ENCODE measurements around the gene MOB3B.

MOB3B gene

GRCh38 chr9:27344776-27345175 lies 184.8 kb downstream of the MOB3B start:
- DNase-seq: peak in 29 of 58 donors; percentile 21 to 87 (median 58)

DNA sequence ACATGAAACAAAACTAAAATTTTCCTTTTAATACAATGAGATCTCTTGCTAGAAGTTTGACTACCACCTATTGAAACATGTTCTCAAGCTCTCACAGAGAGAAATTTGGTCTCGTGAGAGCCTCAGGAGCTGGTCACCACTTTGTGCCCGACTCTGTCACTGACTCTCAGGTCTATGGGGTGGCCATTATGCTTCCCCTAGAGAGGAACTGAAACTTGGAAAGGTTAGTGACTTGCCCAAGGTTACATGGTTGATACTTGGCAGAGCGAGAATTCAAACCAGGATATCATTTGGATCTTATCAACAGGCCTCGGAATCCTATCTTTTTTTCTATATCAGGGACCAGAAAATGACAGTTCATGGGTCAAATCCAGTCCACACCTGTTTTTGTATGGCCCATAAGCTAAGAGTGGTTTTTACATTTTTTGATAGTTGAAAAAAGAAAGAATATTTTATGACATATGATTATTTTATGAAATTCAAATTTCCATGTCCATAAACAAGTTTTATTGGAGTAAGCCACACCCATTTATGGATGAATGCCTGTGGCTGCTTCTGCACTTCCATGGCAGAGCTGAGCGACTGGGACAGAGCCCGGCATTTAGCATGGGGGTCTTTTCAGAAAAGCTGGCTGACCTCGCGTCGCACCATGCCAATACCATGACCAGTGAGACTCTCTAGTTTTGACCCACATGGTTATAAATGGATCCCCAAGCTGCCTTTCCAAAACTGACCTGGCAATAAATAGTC lies 187.9 kb downstream of the MOB3B start:
- DNase-seq: no peak

GRCh38 chr9:27340961-27341511 lies 188.6 kb downstream of the MOB3B start:
- DNase-seq: peak in 4 of 58 donors; percentile 40 to 57 (median 52)

- DNase-seq: no peak
Measured at GRCh38 chr9:27340285-27340674, 189.3 kb downstream of the MOB3B start.

- peak in 9 of 58 donors; percentile 14 to 58 (median 26) for DNase-seq
Measured at GRCh38 chr9:27339661-27340284, 189.8 kb downstream of the MOB3B start.

DNA sequence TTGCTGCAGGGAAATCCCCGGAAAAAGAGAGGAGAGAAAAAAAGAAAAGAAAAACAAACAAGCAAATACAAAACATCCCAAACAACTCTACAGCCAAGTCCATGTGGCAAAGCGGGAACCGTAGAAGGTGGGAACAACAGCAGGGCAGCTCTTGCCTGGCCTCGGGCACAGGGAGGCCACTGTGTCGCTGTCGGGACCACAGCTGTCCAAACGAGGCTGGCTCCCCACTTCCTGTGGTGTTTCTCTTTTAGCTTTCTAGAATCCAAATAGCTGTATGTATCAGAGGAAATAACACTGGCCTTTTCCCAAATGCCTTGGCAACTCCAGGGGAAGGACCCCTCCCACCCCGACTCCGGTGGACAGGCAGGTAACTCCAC lies 191.1 kb downstream of the MOB3B start:
- peak in 12 of 58 donors; percentile 9 to 62 (median 31) for DNase-seq

GRCh38 chr9:27337833-27338526 lies 191.6 kb downstream of the MOB3B start:
- DNase-seq: peak in 11 of 58 donors; percentile 28 to 59 (median 35)

GRCh38 chr9:27337236-27337635 lies 192.4 kb downstream of the MOB3B start:
- no peak for DNase-seq

GRCh38 chr9:27336829-27337228 lies 192.8 kb downstream of the MOB3B start:
- DNase-seq: no peak

DNA sequence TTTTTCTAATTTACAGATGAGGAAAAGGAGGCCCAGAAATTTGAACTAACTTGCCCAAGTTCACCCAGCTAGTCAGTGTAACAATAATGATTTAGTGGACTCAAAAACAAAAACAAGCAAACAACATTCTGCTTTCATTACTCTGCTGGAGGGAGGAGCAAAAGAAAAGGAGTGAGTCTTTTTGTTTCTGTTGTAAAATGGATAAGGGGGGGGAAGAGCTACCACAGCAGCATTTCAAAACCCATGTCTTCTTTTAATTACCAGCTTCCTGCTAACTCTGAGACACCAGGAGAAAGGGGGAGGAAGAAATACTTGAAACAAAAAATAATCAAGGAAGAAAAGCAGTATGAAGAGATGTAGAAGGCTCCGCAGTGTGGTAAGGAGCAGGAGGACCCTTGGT lies 193.5 kb downstream of the MOB3B start:
- no peak for DNase-seq

DNA sequence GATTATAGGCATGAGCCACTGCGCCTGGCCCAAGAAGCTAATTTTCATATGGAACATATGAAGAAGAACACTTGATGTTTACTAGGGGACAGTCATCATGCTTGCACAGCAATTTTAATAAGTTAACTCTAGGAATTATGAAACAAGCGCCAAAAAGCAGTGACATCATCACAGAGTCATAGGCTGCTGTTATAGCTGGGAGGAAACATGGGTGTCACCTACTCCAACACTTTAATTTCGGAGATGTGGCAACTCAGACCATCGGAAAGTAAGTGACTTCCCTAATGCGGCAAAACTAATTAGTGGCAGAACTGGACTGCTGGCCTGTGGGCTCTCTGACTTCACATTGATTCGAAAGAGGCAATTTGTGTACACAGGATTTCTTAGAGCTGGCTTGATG lies 194.5 kb downstream of the MOB3B start:
- DNase-seq: no peak

DNA sequence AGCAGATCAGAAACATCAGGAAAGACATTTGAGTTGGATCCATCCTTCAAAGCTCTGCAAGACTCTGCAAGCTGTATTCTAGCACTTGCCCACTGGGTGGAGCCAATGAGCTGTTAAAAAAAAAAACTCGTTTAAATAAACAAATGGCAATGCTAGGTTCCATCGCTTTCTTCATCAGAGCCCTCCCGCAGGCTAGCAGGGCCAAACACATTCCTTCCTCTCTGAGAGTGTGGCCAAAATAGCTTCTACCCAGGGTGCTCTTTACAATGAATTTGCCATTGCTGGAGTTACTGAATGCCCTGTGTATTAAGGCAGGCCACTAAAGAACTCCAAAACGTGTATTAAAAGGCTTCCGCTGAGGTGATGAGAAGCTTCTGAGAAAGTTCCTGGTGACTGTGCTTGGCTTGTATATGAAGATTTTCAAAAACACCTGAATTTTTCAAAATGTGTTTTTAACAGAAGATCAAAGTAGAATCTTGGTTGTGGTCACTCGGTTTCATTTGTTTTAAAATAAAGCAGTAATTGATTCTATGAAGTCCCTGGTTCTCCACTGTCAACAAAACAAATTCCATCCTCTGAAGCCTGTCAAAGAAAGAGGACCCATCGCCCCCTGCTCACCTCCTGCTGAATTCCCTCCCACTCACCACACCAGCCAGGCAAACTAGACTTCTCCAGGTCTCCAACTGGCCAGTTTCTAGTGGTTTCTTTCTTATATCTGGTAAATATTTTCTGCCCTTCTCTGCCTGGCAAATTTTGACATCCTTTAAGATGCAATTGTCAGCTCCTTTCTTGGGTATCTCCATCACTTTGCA lies 196.2 kb downstream of the MOB3B start:
- peak in 45 of 58 donors; percentile 21 to 81 (median 53) for DNase-seq

DNA sequence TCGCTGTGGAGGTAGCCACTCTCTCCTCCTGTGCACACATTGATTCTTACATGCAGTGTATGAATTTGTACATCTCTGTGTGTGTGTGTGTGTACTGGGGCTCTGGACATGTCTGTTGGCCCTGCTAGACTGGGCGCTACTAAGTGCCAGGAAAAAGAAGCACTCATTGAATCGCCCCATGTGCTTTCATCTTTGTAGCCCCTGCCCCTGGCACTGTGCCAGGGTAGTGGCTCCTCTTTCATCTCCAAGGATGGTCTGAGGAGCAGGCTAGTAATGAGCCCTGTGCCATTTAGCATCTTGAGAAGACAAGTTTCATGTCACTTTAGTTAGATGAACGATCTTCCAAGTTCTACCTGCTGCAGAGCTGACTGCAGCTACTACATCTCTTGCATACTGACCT lies 198.2 kb downstream of the MOB3B start:
- no peak for DNase-seq

DNA sequence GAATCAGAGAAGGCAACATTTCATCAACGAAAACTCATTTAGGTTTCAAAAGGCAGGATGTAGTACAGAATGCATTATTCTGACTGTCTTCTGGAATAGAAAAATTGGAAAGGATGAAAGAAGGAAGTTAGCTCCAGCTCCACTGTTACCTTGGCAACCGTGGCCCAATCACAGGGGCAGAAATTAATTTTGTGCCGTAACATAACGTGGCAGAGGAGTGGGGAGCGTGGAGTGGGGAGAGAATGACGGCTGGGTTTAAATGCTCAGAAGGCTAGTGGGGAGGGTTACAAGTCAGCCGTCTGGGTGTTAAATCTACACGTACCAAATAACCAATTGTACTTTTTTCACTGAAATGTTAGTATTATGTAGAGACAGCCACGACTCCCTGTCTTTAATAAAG lies 200.3 kb downstream of the MOB3B start:
- peak in 24 of 58 donors; percentile 3 to 69 (median 40) for DNase-seq

DNA sequence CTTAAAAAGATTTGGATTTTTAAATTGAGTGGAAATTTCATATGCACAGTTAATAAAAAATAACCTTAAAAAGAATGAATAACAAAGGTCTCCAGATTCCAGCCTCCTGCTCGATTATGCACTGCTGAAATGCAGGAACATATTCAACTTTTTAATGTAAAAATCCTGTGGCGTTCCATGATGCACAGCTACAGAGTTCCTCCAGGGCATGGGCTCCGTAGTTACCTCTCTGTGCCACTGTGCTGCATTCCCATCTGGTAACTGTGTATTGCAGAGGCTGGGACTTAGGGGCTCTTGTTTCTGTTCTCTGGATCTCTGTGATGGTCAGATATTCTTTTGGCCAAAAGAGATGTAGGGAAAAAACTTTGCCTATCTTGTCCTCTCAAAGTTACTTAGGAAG lies 201.1 kb downstream of the MOB3B start:
- no peak for DNase-seq

GRCh38 chr9:27311184-27311583 lies 218.4 kb downstream of the MOB3B start:
- no peak for DNase-seq

DNA sequence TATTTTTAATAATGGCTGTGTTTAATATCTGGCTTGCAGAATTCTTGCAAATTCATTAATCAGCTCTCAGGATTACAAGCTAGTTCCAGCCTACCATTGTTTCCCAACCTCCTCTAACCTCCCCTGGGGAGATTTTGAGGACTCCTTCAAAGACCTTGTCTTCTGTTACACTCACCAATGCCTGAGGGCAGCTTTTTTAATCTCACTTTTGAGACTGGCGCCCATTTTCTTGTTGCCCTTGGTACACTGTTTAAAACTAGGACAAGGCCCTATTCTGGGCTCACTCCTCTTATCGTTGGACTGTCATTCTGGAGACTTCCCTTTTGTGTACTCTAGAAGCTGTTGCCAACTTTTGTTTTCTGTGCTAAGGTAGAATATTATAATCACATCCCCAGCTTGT lies 219.0 kb downstream of the MOB3B start:
- no peak for DNase-seq

DNA sequence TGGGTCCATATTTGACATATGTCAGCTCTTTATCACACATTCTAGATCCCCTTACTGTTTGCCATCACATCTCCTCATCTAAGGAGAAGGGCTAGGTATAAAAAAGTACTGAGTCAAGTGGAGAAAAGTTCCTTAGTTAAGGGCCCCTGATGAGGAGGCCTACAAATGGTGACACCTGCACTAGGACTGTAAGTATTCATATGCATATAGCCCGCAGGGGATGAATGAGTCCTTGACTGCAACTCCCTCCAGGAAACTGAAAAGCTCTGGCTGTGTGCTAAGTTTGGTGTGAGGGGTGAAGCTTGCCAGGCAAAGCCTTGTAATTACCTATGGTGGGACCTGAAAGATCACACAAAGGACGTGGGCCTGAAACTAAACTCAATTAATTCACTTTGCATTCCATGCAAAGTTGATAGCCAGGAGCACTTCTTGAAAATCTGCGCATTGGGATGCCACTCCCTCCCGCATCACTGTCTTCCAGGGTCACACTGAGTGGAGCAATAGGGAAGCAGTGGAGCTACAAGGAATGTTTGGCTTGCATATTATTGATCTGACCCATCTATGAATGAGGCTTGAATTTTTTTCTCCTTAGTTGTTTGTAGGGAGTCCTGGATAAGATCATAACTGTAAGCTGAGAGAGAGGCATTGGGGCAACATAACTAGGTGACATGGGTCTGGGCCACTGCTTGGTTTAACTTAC lies 220.8 kb downstream of the MOB3B start:
- DNase-seq: no peak

GRCh38 chr9:27304521-27304920 lies 225.1 kb downstream of the MOB3B start:
- no peak for DNase-seq

GRCh38 chr9:27303219-27303618 lies 226.4 kb downstream of the MOB3B start:
- no peak for DNase-seq

GRCh38 chr9:27297050-27297449 lies 232.6 kb downstream of the MOB3B start, which contains the start of gene EQTN:
Gene EQTN, minus strand, starts transcription at chr9:27297150. Its CDS starts 95 bp downstream, at chr9:27297055.
- DNase-seq: no peak

All from anterior cingulate cortex (tissue), 58 donors.